GM19035 (cell line): Measurements from ENCODE around the gene PLRG1.
"Not testable (repeated sequence)": the region's sequence is repeated elsewhere in the genome, so short reads cannot be mapped to it uniquely, and the experiment has no call there.

Experiments
- ATAC-seq: cut with Tn5 transposase; IDR thresholded peaks from one replicate; pipeline ENCODE4 v1.9.1; 2021; ENCODE audit not compliant: unreplicated experiment

The PLRG1 gene

DNA sequence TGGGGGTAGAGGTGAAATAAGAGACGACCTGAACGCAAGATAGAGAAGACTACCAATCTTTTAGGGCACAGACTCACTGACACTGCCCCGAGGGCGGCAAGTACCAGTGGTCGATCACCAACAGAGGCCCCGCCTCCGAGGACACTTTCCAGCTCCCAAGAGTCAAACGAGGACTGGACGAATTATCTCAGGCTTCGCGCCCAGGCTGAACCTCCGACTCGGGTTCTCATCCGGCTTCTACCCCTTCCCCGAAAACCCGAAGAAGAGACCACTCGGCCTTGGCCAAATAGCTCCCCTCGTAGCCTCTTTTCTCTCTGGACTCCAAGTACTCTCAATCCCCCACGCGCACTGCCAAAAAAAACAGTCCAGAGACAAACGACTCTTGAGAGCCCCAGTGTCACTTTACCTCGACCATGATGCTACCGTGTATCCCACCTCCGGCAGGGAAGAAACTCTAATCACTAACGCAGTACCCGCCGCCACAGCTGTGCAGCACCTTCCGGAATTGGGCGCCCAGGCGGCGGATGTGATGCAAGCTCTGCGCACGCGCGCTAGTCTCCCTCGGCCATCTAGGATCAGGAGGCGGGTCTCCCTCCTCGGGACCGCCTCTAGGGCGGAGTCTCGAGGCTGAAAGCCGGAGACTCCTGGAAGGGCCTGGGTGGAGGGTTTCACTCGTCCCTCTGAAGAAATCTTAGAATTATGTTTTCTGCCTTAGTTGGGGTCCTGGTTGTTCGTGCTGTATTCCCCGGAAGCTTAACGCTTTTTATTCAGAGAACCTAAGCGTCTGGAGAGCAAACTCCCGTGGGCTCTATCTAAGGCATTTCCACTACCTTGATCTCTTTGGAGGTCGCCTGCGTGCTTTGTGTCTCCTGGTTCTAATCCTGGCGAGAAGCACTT, at the start of gene PLRG1:
Gene PLRG1, minus strand, starts transcription at position 507 of the 897 bp plus-strand sequence. Its CDS starts 92 bp downstream, at position 415.
- peak; percentile 98 for ATAC-seq

DNA sequence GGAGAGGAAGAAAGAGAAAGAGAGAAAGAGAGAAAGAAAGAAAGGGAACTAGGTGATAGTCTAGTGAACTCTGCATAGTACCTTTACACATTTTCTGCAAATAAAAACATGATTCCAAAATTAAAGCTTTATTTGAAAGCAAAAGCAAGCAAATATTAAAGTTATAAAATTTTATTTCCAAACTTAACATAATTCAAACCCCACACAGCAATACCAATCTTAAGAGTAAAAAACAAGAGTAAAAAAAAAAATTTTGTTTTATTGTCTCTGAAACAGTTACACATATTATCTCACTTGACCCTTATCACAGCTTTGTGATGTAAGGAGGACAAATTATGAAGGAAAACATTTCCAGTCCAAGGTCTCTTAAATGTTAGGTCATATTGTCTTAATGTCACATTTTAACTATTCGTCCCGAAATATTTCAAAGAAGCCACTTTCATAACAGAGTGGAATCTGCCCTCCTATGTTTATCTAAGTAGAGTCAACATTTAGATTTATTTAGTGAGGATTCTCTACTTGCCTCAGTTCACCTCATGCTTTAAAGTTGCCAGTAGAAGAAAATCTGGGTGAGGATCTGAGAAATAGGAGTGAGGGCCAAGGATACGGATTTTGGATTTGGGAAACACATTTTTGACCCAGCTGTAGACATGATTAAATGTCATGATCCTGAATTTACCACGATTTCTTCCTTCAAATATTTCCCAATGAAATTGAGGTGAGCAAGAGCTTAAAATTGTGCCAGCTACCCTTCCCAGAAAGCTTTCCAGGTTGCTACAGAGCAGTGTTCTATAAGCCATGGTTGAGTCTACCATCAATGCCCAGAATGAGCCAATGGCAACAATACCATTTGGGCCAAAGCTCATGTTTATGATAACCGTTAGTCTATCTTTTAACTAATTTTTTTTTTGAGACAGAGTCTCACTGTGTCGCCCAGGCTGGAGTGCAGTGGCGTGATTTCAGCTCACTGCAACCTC, 47.9 kb upstream of the PLRG1 start:
- ATAC-seq, result no peak

- not testable (repeated sequence) for ATAC-seq
Measured at GRCh38 chr4:154597281-154597680, 47.1 kb upstream of the PLRG1 start.

- no peak for ATAC-seq
Measured at GRCh38 chr4:154595807-154596206, 45.6 kb upstream of the PLRG1 start.

DNA sequence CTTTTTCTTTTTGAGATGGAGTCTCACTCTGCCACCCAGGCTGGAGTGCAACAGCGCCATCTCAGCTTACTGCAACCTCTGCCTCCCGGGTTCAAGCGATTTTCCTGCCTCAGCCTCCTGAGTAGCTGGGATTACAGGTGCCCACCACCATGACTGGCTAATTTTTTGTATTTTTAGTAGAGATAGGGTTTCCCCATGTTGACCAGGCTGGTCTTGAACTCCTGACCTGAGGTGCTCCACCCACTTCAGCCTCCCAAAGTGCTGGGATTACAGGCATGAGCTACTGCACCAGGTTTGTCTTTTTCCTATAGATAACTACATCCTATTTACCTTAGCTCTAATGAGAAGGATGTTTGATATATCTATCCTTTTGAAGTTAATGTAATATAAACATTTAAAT, 44.1 kb upstream of the PLRG1 start:
- not testable (repeated sequence) for ATAC-seq

- ATAC-seq, result no peak
Measured at GRCh38 chr4:154593868-154594267, 43.7 kb upstream of the PLRG1 start.

GRCh38 chr4:154591890-154592289, 41.7 kb upstream of the PLRG1 start:
- ATAC-seq, result no peak

GRCh38 chr4:154590329-154591006, 40.3 kb upstream of the PLRG1 start, which contains the start of gene FGA:
Gene FGA, minus strand, starts transcription at chr4:154590742. Its CDS starts 55 bp downstream, at chr4:154590687.
- no peak for ATAC-seq

- ATAC-seq, result no peak
Measured at GRCh38 chr4:154589296-154590197, 39.3 kb upstream of the PLRG1 start.

DNA sequence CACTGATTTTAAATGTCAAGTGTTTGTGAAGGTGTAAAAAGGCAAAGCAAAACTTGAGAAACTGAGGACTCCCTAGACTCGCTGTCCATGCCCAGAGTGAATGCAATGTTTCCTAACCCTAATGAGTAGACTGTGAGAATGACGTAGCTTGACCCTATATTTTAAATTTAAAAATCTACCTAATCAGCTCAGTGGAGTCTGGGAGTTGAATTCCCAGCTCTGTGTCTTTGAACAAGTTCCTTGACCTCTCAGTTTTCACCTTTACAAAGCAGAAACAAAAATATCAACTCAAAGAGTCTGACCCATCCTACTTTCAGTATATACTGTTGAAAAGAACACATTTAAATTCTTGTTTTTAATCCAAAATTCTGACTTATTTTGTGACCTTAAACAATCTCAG, 38.0 kb upstream of the PLRG1 start:
- ATAC-seq, result no peak

- no peak for ATAC-seq
Measured at GRCh38 chr4:154586296-154587033, 36.3 kb upstream of the PLRG1 start.

- ATAC-seq, result no peak
Measured at GRCh38 chr4:154585369-154586018, 35.3 kb upstream of the PLRG1 start.

DNA sequence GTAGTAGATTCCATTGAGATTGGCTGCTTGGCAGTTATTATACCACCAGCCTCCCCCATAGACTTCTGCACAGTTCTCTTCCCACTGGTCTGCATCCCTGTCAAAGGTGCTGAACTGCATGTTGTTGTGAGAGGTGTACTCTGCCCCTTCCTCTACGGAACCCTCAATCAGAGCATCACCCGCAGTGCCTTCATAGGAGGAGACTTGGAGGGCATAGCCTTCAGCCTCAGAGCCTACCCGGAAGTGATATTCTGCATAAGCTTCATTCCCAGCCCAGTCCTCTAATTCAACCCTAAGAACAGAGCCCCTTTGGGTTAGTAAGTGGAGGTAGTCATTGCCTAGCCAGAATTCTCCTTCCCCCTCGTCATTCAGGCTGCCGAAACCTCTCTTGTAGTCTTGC, 34.1 kb upstream of the PLRG1 start:
- no peak for ATAC-seq

DNA sequence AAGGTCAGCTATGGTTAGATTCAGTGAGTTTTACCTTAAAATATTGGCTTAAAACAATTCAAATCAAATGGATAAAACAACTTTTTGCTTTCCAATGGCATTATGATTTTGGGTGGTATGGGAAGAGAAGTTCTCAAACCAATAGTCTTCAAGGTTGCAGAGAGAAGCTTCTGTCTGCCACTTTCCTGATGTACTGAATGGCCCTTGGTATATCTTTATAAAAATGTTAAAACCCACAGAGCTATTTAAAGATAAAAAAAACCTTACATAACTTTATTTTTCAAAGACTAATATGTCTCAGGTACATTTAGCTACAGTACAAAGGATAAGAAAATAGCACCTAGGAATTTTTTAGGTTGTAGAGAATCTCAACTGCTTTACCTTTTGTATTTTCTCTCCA, 33.5 kb upstream of the PLRG1 start:
- ATAC-seq, result no peak

DNA sequence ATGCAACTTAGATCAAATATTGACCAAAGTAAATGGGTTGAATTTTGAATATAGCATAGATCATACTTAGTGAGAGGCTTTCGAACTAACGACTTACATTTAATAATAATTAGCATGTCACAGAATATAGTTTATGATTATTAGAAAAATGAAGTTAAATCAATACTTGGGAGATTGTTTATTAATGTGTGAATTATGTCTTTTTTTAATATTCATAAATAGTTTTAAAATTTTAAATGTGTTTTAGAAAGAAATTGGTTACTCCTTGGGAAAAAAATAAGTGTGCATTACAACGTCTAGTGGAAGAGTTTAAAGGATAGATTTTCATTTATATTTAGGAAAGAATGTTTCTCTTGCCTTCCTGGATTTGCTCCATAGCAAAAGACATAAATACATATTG, 33.0 kb upstream of the PLRG1 start:
- ATAC-seq, result no peak

DNA sequence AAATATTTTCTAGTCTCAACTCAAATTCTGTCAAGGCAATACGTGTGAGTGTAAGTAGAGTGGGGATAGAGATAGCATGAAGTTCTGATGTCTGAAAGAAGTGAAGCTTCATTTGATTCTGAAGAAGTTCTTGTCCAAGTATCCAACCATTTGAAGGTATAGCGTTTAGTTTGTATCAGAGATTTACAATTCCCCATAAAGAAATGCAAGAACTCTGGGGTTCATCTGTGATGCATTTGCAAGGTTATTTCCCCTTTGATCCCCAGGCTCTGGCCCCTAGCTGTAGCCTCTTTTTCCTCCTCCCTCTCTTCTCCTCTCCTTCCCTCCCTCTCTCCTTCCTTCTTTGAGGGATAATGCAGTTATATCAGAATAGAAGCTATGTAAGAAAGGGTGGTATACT, 32.5 kb upstream of the PLRG1 start:
- ATAC-seq, result no peak

- no peak for ATAC-seq
Measured at GRCh38 chr4:154579927-154580326, 29.7 kb upstream of the PLRG1 start.

DNA sequence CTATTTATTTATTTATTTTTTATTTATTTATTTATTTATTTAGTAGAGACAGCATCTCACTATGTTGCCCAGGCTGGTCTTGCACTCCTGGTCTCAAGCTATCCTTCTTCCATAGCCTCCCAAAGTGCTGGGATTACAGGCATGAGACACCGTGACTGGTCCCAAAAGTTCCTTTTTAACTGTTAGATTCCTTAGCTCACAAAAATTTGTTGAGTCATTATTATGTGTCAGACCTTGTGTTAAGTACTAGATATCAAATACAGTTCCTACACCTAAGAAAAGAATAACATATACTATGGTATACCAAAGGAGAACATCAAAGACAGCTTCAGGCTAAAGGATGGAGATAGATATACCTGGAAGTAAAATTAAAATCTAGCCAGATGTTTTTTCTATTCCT, 28.7 kb upstream of the PLRG1 start:
- ATAC-seq, result no peak

GRCh38 chr4:154577324-154577723, 27.1 kb upstream of the PLRG1 start:
- no peak for ATAC-seq
